Measurements from ENCODE around the gene TOPORS.

DNA sequence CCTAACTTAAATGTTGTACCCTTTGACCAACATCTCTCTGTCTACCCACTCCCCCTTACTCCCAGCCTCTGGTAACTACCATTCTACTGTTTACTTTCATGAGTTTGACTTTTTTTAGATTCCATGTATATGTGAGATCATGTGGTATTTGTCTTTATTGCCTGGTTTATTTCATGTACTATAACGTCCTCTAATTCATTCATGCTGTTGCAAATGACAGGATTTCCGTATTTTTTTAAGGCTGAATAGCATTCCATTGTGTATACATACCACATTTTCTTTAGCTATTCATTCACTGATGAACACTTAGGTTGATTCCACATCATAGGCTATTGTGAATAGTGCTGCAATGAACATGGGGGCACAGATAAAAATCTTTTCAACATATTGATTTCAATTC, 32.4 kb upstream of the TOPORS start:
- TF ChIP-seq, protein P1, sequence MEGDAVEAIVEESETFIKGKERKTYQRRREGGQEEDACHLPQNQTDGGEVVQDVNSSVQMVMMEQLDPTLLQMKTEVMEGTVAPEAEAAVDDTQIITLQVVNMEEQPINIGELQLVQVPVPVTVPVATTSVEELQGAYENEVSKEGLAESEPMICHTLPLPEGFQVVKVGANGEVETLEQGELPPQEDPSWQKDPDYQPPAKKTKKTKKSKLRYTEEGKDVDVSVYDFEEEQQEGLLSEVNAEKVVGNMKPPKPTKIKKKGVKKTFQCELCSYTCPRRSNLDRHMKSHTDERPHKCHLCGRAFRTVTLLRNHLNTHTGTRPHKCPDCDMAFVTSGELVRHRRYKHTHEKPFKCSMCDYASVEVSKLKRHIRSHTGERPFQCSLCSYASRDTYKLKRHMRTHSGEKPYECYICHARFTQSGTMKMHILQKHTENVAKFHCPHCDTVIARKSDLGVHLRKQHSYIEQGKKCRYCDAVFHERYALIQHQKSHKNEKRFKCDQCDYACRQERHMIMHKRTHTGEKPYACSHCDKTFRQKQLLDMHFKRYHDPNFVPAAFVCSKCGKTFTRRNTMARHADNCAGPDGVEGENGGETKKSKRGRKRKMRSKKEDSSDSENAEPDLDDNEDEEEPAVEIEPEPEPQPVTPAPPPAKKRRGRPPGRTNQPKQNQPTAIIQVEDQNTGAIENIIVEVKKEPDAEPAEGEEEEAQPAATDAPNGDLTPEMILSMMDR (conservative IDR thresholded peaks at IDR 0.05 in 1 of 2, IDR thresholded peaks at IDR 0.05 in 1 of 2; ENCODE audit: extremely low read depth in 1 of 2, insufficient read depth in 1 of 2, low read depth in 1 of 2, low read length in 2 of 2), result no peak
- TF ChIP-seq EZH2 (IDR thresholded peaks at IDR 0.05; ENCODE audit: borderline replicate concordance, low read length), result no peak
